A673 (cell line): Measurements from ENCODE around the gene PSMA7. TPM values are rescaled to one million over a fixed set of nuclear protein-coding genes. Genes with fewer than 3 reads are reported as not detected.

Source experiments
- BruUV-seq: library from RNA; stranded (reverse); fragments of 400-500 nt; replicated peaks from 2 replicates; lab custom pipeline; 2021; lab: Mats Ljungman, UMichigan
- CTCF ChIA-PET: fragments of 300-600 bp; sonication (Branson Sonifier 250); formaldehyde crosslinking; loops from one replicate; lab custom pipeline; 2022; ENCODE audit warnings: antibody characterized with exemption; lab: Charles Lee
- POLR2A ChIA-PET: fragments of 300-600 bp; sonication (Branson Sonifier 250); formaldehyde crosslinking; loops from one replicate; lab custom pipeline; 2022; ENCODE audit warnings: antibody characterized with exemption; ENCODE audit not compliant: low non-redundant PET; lab: Charles Lee
- DNase-seq: peaks from one replicate; pipeline ENCODE4 v3.0.0-alpha.2; 2015; ENCODE audit warnings: low spot score
- H3K27ac ChIP-seq: fragments of 200-600 bp; sonication (generic); 2 replicates; pipeline ENCODE4 v1.5.1; 2016; ENCODE audit warnings: mixed run types, low read depth, mild to moderate bottlenecking, mixed read lengths, antibody characterized with exemption, low read length; ENCODE audit not compliant: poor library complexity, severe bottlenecking
- H3K27me3 ChIP-seq: fragments of 200-600 bp; sonication (generic); replicated peaks from 2 replicates; pipeline ENCODE4 v1.6.1; 2017; ENCODE audit warnings: mixed run types, low read depth, mild to moderate bottlenecking, mixed read lengths, antibody characterized with exemption, low read length; ENCODE audit not compliant: insufficient read depth, poor library complexity
- H3K36me3 ChIP-seq: fragments of 200-600 bp; sonication (generic); 2 replicates; pipeline ENCODE4 v1.6.1; 2016; ENCODE audit warnings: mixed run types, mild to moderate bottlenecking, mixed read lengths, antibody characterized with exemption, low read length; ENCODE audit not compliant: insufficient read depth, poor library complexity, severe bottlenecking
- H3K4me1 ChIP-seq: fragments of 200-600 bp; sonication (generic); 2 replicates; pipeline ENCODE4 v1.6.1; 2017; ENCODE audit warnings: mixed run types, mild to moderate bottlenecking, mixed read lengths, antibody characterized with exemption, low read length; ENCODE audit not compliant: insufficient read depth, poor library complexity, severe bottlenecking
- H3K4me3 ChIP-seq: fragments of 200-600 bp; sonication (generic); 2 replicates; pipeline ENCODE4 v1.5.1; 2016; ENCODE audit warnings: low read depth, mixed run types, mild to moderate bottlenecking, mixed read lengths, low read length; ENCODE audit not compliant: poor library complexity, severe bottlenecking
- H3K9me3 ChIP-seq: fragments of 200-600 bp; sonication (generic); 2 replicates; pipeline ENCODE4 v1.6.1; 2016; ENCODE audit warnings: mixed run types, low read depth, mild to moderate bottlenecking, mixed read lengths, antibody characterized with exemption, low read length; ENCODE audit not compliant: poor library complexity, severe bottlenecking
- EZH2 ChIP-seq: fragments of 200-600 bp; sonication (generic); IDR thresholded peaks from 2 replicates; pipeline ENCODE4 v1.6.1; 2017; ENCODE audit warnings: borderline replicate concordance, low read depth, mild to moderate bottlenecking, mixed read lengths, antibody characterized with exemption, low read length; ENCODE audit not compliant: poor library complexity, severe bottlenecking
- intact Hi-C: fragments of 100-400 bp; cut with micrococcal nuclease; formaldehyde crosslinking; loops from one replicate; pipeline ENCODE4 v1.10.0; 2022; ENCODE audit not compliant: unreplicated experiment
- total RNA-seq: library from RNA; stranded (reverse); gene quantifications from 2 replicates; pipeline ENCODE4 v1.2.3, GENCODE V29; 2021
- TF ChIP-seq, protein P1 (sequence below): fragments of 300-800, 200-600 bp; sonication (generic); conservative IDR thresholded peaks from 2 replicates; pipeline ENCODE4 v1.5.1; 2017; ENCODE audit warnings: low read depth, mild to moderate bottlenecking, antibody characterized with exemption, low read length, moderate library complexity, mixed read lengths

Gene PSMA7
- total RNA-seq, 1 experiment from 2014 or later = 593 TPM

DNA sequence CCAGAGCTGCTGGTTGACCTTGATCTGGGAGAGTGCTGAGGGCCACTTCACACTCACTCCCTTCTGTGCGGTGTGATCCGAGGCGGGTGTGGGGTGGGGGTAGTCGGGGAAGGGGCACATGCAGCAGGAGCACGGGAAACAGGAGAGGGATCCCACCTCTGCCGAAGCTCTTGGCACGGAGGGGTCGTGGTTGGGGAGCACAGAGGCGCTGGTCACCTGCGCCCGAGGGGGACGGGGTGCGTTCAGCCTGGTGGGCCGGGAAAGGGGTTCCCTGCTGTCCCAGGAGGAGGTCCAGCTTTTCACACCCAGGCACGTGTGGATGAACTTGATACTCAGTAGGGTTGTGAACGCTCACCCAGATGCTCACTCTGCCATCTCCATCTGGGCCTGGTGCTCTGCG lies 17.7 kb upstream of the PSMA7 start:
- no peak overlapping the region for H3K4me3 ChIP-seq
- H3K36me3 ChIP-seq = peaks cover 31% of the 10 kb centered on the region
- POLR2A ChIA-PET = no interaction called here

DNA sequence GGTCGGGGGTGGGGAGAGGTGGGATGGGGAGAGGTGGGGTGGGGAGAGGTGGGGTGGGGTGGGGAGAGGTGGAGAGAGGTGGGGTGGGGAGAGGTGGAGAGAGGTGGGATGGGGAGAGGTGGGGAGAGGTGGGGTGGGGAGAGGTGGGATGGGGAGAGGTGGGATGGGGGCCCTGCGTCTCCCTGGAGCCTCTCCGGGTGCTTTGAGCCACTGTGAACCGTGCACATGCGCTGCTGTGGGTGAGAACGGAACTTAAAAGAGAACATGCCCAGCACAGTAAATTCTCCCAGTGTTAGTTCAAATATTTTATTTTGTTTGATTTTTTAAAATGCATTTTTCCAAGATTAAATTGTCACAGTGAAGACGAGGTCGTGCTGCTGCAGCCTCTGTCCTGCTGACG lies 17.1 kb upstream of the PSMA7 start:
- no TSS peak for BruUV-seq

More for the DNA sequence above, 17.7 kb upstream of the PSMA7 start:
- intact Hi-C loops = no loop called here
- DNase-seq = no peak
- no TSS peak for BruUV-seq
- Histone ChIP-seq H3K27me3 (no peaks in the 10 kb centered on the region), H3K9me3 (no peaks in the 10 kb centered on the region), H3K27ac (no peak overlapping the region), H3K4me1 (peaks cover 4% of the 10 kb centered on the region)
- TF ChIP-seq, protein P1, sequence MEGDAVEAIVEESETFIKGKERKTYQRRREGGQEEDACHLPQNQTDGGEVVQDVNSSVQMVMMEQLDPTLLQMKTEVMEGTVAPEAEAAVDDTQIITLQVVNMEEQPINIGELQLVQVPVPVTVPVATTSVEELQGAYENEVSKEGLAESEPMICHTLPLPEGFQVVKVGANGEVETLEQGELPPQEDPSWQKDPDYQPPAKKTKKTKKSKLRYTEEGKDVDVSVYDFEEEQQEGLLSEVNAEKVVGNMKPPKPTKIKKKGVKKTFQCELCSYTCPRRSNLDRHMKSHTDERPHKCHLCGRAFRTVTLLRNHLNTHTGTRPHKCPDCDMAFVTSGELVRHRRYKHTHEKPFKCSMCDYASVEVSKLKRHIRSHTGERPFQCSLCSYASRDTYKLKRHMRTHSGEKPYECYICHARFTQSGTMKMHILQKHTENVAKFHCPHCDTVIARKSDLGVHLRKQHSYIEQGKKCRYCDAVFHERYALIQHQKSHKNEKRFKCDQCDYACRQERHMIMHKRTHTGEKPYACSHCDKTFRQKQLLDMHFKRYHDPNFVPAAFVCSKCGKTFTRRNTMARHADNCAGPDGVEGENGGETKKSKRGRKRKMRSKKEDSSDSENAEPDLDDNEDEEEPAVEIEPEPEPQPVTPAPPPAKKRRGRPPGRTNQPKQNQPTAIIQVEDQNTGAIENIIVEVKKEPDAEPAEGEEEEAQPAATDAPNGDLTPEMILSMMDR = no peak
- no peak for TF ChIP-seq EZH2
- CTCF ChIA-PET = no interaction called here

DNA sequence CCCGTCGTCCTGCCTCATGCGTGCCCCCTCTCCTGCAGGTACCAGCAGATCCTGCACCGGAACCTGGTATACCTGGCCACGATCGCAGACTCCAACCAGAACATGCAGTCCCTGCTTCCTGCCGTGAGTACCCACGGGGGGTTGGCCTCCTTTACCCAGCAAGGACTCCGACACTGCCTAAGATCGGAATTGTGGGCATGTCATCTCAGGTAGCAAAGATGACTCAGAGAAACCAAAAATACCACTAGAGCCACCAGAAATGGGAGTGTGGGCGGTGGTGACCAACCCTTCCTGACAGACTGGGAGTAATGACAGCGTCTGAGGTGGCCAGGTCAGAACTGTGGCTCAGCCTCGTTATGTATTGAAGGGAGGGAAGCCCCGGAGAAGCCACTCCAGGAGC lies 16.6 kb upstream of the PSMA7 start:
- ChIA-PET POLR2A (no interaction called here), CTCF (no interaction called here)
- Histone ChIP-seq H3K4me1 (no peaks in the 10 kb centered on the region), H3K36me3 (peaks cover 24% of the 10 kb centered on the region), H3K27me3 (no peaks in the 10 kb centered on the region), H3K4me3 (no peak overlapping the region), H3K9me3 (no peaks in the 10 kb centered on the region), H3K27ac (no peak overlapping the region)
- TF ChIP-seq, protein P1 = no peak
- TF ChIP-seq EZH2 = no peak
- BruUV-seq = no TSS peak
- DNase-seq = no peak
- intact Hi-C loops = no loop called here

More for the DNA sequence above, 17.1 kb upstream of the PSMA7 start:
- no peak for TF ChIP-seq EZH2
- TF ChIP-seq, protein P1 = no peak
- no peak for DNase-seq
- no peaks in the 10 kb centered on the region for H3K27me3 ChIP-seq
- H3K27ac ChIP-seq = no peak overlapping the region
- CTCF ChIA-PET = no interaction called here
- intact Hi-C loops = no loop called here
- no peak overlapping the region for H3K4me3 ChIP-seq
- H3K4me1 ChIP-seq = no peaks in the 10 kb centered on the region
- POLR2A ChIA-PET = no interaction called here
- H3K36me3 ChIP-seq = peaks cover 28% of the 10 kb centered on the region
- no peaks in the 10 kb centered on the region for H3K9me3 ChIP-seq
